Amniotic epithelial cell (primary cell): ENCODE results near the gene BUB3.
"Not testable (repeated sequence)": the region's sequence is repeated elsewhere in the genome, so short reads cannot be mapped to it uniquely, and the experiment has no call there.

Source experiments
- DNase-seq: peaks from one replicate; pipeline ENCODE4 v3.0.0-alpha.2; 2010; ENCODE audit warnings: low read depth

The BUB3 gene

GRCh38 chr10:123154711-123155505 is 706 bp downstream of the BUB3 start:
- peak; percentile 32 for DNase-seq

GRCh38 chr10:123156078-123156477 is 1.9 kb downstream of the BUB3 start:
- peak; percentile 31 for DNase-seq

- DNase-seq = peak; percentile 82
Observed at GRCh38 chr10:123157210-123157609, 3.0 kb downstream of the BUB3 start.

DNA sequence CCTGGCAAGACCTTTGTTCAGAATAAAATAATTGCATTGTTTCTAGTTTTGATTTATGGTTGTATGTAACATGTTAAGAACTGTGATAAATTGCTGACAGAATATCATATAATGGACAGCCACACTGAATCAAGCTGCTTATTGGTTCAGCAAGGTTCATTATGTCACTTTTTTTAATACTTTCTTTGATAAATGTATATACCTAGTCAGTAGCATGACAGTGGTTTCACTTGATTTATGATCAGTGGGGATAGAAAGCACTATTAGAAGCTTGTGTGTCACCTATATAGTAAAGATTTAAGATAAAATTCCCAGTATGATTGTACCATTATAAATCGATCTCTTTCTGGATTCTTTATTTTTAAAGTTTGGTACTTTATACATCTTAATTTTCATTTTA is 4.5 kb downstream of the BUB3 start:
- DNase-seq = no peak

DNA sequence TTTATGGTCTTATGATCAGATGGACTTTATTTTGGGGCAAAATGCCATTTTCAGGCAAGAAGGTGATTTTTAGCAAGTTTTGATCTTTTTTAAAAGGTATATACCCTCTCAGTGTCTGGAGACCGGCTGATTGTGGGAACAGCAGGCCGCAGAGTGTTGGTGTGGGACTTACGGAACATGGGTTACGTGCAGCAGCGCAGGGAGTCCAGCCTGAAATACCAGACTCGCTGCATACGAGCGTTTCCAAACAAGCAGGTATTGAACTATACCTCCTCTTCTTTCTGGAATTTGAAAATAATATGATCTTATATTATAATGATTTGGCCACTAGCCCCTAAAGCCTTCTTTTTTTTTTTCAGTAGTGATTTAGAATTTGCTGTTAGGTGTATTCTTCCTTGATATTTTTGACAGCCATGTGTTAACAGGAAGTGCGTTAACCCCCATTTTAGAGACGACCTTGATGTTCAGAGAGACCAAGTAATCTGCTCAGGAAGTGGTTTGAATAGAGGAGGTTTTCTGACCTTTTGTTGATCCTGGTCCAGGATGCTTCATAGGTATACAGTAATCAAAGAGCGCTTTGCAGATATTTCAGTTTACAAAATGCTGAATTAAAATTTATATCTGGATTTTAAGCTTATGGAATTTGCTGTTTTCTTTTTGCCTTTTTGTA is 6.2 kb downstream of the BUB3 start:
- no peak for DNase-seq

GRCh38 chr10:123164319-123164718 is 10.1 kb downstream of the BUB3 start:
- no peak for DNase-seq

DNA sequence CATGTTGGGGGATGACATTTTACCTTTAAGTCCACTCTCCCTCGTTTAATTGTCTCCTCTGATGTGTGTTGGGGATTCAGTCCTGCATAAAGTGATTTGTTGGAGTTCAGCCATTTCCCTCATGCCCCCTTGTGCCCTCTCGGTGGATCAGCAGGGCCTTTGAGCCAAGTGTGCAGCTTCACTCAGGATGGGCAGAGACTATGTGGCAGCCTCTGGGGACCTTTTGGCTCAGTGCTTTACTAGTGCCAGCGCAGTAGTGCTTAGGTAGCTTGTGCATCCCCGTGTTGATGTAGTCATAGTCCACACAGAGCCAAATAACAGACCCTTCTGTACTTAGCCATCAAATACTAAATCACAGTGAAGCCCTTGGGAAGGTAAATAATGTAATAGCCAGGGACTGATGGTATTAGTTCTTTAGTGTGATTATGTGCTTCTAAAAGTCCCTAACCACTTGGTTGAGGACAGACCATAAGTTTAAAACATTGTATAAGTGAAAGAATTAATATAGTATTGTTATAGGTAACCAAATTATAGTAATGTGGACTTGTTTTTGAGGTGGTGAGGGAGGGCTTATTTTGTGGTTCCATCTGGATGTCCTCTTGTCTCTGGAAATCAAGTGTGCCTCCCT is 11.4 kb downstream of the BUB3 start:
- DNase-seq = no peak

GRCh38 chr10:123166618-123167017 is 12.4 kb downstream of the BUB3 start:
- no peak for DNase-seq

DNA sequence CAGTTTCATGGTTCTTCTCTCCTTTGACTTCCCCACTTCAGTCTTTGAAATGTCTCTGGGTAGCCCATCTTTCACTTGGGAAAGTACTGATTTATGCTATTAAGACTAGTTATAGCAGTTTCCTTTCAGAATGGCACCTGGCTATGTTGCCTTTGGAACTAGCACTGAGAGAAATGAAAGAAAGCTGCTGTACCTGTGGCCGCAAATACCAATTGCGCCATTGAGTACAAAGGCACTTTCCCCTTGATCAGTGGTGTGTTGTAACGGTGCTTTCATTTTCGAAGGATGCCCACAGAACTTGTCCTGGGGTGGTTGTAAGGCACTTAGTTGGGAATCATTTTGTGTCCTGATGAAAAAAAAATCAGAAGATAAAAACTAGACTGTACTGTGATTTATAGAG is 16.8 kb downstream of the BUB3 start:
- no peak for DNase-seq

DNA sequence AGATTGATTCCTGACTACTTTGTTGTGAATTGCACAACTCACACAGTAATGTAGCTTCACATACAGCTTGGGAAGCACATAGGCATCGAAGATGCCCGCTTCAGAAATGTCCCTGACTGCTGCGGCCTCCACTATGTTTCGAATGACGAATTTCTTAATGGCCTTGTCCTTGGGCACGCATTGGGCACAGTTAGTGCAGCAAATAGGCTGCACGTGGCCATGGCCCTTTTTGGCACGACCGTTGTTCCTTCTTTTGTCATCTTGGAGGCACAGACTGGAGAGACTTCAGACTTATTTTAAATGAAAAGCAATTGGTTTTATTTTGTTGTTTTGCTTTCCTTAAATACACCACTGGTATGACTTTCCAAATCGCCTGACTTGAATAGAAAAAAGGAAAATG is 17.4 kb downstream of the BUB3 start:
- not testable (repeated sequence) for DNase-seq

DNA sequence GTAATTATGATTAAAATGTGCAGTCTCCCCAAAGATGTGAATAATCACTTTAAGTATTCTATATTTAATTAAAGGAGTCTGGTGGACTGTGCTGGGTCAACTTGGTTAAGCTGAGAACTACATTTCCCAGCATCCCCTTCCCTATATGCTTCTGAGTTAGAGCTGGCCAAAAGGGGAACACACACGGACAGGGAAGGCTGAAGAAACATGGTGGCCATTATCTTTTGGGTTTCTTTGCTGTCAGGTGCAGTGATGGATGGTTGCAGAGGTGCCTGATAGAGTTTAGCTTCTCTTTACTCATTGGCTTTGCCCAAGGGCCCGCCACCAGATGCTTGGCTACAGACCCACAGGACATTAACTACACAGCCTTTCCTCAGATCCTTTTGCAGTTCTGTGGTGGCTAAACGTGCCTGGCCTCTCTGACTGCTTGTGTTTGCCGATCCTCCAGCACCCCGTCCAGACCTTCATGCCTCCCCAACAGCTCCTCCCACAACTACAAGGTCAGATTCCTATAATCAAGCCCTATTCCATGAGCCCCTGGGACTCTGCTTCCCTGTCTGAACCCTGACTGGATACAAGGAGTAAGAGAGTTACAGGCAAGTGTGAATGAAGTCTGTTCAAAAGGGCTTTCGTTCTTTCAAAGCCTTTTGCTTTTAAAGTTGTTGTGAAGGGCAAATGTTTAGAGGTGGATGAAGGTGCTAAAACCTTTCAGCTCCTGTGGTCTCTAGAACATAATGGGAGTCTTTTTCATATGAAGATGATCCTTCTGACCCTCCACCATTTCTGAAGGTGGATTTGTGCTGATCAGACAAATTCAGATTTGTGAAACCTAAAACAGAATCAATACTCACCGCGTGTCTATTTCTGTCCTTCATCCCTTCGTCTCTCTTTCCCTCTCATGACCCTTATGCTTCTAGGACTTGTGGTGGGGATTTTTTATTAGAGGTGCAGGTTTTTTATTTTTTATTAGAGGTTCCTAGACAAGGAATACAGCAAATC is 21.5 kb downstream of the BUB3 start:
- no peak for DNase-seq

DNA sequence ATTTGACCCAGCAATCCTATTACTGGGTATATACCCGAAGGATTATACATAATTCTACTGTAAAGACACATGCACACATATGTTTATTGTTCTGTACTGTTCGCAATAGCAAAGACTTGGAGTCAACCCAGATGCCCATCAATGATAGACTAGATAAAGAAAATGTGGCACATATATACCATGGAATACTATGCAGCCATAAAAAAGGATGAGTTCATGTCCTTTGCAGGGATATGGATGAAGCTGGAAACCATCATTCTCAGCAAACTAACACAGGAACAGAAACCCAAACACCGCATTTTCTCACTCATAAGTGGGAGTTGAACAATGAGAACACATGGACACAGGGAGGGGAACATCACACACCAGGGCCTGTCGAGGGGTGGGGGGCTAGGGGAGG is 24.2 kb downstream of the BUB3 start:
- DNase-seq = not testable (repeated sequence)

- DNase-seq = no peak
Observed at GRCh38 chr10:123180101-123181090, 26.2 kb downstream of the BUB3 start.

GRCh38 chr10:123183724-123184123 is 29.5 kb downstream of the BUB3 start:
- DNase-seq = no peak

GRCh38 chr10:123187781-123188180 is 33.6 kb downstream of the BUB3 start:
- no peak for DNase-seq

DNA sequence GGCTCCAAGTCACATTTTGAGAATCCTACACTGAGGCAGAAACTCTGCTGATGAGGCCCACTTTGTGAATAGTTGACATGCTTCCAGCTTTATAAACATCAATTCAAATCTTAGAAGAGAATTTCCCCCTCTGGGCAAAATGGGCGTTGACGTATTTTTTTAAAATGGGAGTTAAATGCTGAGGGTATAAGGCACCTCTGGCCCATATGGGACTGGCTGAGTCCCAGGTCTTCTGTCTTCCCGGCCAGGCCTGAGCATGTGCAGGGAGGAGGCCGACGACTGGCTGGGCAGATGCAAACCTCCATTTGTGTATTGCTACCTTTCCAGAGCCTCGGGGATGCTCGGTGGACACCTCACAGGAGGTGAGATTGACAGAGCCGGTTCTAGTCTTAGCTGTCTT is 37.7 kb downstream of the BUB3 start:
- no peak for DNase-seq

DNA sequence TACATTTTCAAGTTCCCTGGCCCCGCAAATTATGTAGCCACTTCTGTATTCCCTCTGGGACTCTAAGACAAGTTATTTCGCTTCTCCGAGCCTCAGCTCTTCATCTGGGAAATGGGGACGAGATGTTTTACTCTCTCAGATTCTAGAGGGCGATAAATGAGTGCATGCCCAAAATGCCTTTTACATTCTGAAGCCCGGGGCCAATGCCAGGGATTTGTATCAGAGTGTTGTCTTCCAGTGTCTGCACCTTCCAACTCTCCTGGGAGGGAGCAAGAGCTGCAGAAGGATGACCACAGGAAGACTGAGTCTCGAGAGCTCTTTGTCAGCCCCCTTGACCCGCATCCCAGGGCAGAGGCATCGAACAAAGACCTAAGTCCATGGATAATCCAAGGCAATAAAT is 39.9 kb downstream of the BUB3 start:
- no peak for DNase-seq

- no peak for DNase-seq
Observed at GRCh38 chr10:123200531-123200930, 46.3 kb downstream of the BUB3 start.

GRCh38 chr10:123202506-123202905 is 48.3 kb downstream of the BUB3 start:
- no peak for DNase-seq

DNA sequence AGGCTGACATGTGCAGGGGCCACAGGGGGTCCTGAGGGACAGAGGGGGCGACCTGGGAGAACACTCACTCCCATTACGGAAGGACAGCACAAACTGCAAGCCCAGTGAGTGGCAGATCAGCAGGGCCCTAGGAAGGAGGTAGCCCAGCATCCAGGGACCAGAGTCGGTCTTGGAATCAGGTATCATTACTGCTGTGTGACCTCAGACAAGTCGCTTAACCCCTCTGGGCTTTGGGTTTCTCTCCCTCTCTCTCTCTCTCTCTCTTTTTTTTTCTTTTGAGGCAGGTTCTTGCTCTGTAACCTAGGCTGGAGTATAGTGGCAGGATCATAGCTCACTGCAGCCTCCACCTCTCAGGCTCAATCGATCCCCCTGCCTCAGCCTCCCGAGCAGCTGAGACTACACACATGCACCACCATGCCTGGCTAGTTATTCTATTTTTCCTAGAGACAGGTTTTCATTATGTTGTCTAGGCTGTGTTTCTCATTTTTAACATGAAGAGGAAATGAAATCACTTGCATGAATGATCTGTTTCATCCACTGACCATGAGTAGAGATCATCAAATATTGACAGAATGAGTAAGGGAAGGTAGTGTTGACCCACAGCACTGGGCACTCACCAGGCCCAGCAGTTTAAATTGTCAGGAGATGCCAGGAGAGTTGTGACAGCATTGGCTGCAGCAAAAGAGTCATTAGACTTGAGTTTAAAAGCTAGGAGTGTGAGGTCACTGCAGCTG is 49.4 kb downstream of the BUB3 start:
- DNase-seq = no peak
